ENCODE measurements around the gene AP2S1. TPM values are rescaled to one million over a fixed set of nuclear protein-coding genes. Genes with fewer than 3 reads are reported as not detected.

AP2S1 gene
- total and polyA plus RNA-seq, 2 of the 4 experiments (the other 2 are of a cell fraction): 144 to 274 TPM

DNA sequence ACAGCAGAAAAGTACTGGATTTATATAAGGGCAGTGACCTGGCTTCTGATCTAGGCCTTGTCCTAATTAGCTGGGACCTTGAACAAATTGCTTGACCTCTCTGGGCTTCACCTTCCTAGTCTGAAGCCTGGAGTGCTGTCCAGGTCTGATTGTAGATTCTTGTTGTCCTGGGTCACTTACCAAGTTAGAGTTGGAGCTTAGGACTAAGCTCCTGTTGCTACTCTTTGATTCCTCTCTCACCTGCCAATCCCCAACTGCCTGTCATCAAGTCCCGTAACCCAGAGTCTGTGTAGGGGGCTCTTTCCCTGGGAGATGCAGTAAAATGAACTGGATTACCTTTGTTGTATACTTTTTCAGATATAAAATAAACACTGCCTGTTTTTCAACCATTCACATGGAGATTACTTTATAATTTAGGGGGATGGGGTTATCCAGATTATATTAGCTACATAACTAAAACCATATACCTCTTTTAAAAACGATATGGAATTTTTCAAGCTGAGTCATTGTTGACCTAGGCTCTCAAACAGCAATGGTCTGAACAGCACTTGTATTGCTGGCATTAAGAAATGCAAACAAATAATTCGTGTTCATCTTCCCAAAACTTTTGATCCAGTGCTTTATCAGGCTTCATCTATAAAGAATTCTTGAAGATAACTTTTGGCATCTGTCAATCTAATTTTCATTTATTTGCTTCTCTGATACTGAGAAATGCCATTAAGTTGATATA lies 15.9 kb upstream of the AP2S1 start:
- Histone ChIP-seq H4K20me1 (ENCODE audit: insufficient read depth, low read length) (peaks cover 88% of the 10 kb centered on the region), H3K14ac (replicated peaks; ENCODE audit: low read depth, low read length) (no peak overlapping the region), H4K5ac (ENCODE audit: low read depth, low read length) (no peak overlapping the region), H3K18ac (ENCODE audit: low read depth, low read length) (no peak overlapping the region), H2BK15ac (ENCODE audit: low read depth, low read length) (no peak overlapping the region), H3K56ac (ENCODE audit: extremely low read depth, insufficient read depth, low read length) (no peak overlapping the region), H2BK5ac (ENCODE audit: low read depth, low read length, poor library complexity, severe bottlenecking) (no peak overlapping the region), H2AK5ac (ENCODE audit: low read depth, low read length) (peak overlapping the region; percentile 17; the same call in 1 of the 2 replicates), H2AFZ (replicated peaks; ENCODE audit: low read length, poor library complexity) (no peak overlapping the region), H3K4me1 (ENCODE audit: control insufficient read depth, insufficient read depth, low read length) (peaks cover 23% of the 10 kb centered on the region), H3K27me3 (ENCODE audit: control insufficient read depth, insufficient read depth, low read length) (no peaks in the 10 kb centered on the region), H3K23ac (ENCODE audit: low read depth, low read length) (peak overlapping the region; percentile 49; the same call in 1 of the 2 replicates), H3K9me3 (ENCODE audit: control insufficient read depth, insufficient read depth, low read length) (no peaks in the 10 kb centered on the region), H3K36me3 (ENCODE audit: control insufficient read depth, insufficient read depth, low read length) (no peaks in the 10 kb centered on the region), H2BK20ac (ENCODE audit: low read depth, low read length) (0 out of 2 replicates have a peak overlapping the region, but pooled peaks have one; percentile 23), H4K8ac (ENCODE audit: low read depth in 2 of 2, low read length in 2 of 2) (no peak overlapping the region), H2AK9ac (replicated peaks; ENCODE audit: low read depth, low read length, poor library complexity) (no peak overlapping the region), H3K27ac (ENCODE audit: insufficient read depth, low read length) (no peak overlapping the region), H3K4me2 (ENCODE audit: low read depth, low read length) (peak overlapping the region; percentile 28; the same call in 1 of the 2 replicates), H3K4ac (ENCODE audit: low read depth, low read length) (peak overlapping the region; percentile 44; the same call in 1 of the 2 replicates), H4K91ac (ENCODE audit: insufficient read depth, low read depth, low read length) (no peak overlapping the region), H3K9me1 (ENCODE audit: insufficient read depth, low read length) (peaks cover 29% of the 10 kb centered on the region), H3K9ac (ENCODE audit: low read depth, low read length) (no peak overlapping the region), H3K79me1 (ENCODE audit: low read depth in 1 of 2, low read length in 2 of 2) (peaks cover 38 to 80% of the 10 kb centered on the region in 2 experiments), H2BK120ac (ENCODE audit: low read depth, low read length) (no peak overlapping the region), H3K4me3 (ENCODE audit: insufficient read depth, low read depth, low read length) (no peak overlapping the region)
- WGBS, 2 experiments (ENCODE audit: extremely low coverage in 2 of 2, insufficient read length in 1 of 2): no CpG with 5 or more reads among the region's 3 CpGs
- ATAC-seq (ENCODE audit: low read depth) (peak; percentile 5; the same call in 1 of the 2 replicates), DNase-seq (no peak)
- ChIA-PET CTCF (no interaction called here), POLR2A (ENCODE audit: unreplicated experiment) (interaction anchor here (0.5 kb wide), 1 partner anchor 295 kb away, joined by 3 read pairs; no protein-coding TSS in a partner anchor)
- intact Hi-C loops (cut with micrococcal nuclease) (no loop called here), in situ Hi-C loops (cut with MboI; ENCODE audit: low sequenced_read_pairs) (no loop called here), dilution Hi-C loops (cut with HindIII; ENCODE audit: low sequenced_read_pairs, unreplicated experiment) (no loop called here)
- no TSS peak for BruUV-seq (replicated peaks)
- TF ChIP-seq RFX5 (IDR thresholded peaks at IDR 0.05; ENCODE audit: low read depth, low read length): no peak
- no peak for TF ChIP-seq POLR2A (IDR thresholded peaks at IDR 0.05; ENCODE audit: low read depth, low read length)
- TF ChIP-seq, protein P1, sequence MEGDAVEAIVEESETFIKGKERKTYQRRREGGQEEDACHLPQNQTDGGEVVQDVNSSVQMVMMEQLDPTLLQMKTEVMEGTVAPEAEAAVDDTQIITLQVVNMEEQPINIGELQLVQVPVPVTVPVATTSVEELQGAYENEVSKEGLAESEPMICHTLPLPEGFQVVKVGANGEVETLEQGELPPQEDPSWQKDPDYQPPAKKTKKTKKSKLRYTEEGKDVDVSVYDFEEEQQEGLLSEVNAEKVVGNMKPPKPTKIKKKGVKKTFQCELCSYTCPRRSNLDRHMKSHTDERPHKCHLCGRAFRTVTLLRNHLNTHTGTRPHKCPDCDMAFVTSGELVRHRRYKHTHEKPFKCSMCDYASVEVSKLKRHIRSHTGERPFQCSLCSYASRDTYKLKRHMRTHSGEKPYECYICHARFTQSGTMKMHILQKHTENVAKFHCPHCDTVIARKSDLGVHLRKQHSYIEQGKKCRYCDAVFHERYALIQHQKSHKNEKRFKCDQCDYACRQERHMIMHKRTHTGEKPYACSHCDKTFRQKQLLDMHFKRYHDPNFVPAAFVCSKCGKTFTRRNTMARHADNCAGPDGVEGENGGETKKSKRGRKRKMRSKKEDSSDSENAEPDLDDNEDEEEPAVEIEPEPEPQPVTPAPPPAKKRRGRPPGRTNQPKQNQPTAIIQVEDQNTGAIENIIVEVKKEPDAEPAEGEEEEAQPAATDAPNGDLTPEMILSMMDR (conservative IDR thresholded peaks at IDR 0.05; ENCODE audit: low read depth, low read length): no peak
- peak; percentile 72; the same call in 1 of the 2 replicates for TF ChIP-seq NFE2L2 (IDR thresholded peaks at IDR 0.05; ENCODE audit: low read depth, low read length)
- TF ChIP-seq SMC3 (IDR thresholded peaks at IDR 0.05; ENCODE audit: low read depth, low read length): no peak

Data from IMR-90 (cell line).